Fibroblast of skin of right quadriceps (primary cell): ENCODE data around the gene AGRN.
"Not testable (repeated sequence)": the region's sequence is repeated elsewhere in the genome, so short reads cannot be mapped to it uniquely, and the experiment has no call there.

Experiments used
- DNase-seq: peaks from one replicate; pipeline ENCODE4 v3.0.0-alpha.2; 2013

The AGRN gene

DNA sequence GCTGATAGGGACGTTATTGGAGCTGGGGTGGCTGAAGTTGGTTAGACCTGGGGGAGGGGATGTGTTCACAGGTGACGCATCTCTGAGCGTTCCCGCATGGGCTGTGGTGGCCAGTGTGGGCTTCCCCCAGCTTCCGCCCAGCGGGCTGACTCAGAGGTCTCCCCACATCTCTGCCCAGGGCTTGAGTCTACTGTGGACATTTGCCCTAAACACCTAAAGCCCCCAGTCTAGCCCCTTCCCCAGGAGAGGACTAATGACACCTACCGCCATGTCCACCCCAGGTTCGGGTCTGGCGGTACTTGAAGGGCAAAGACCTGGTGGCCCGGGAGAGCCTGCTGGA, 2.0 kb downstream of the AGRN start:
- no peak for DNase-seq

GRCh38 chr1:1022302-1023009, 2.5 kb downstream of the AGRN start:
- no peak for DNase-seq

DNA sequence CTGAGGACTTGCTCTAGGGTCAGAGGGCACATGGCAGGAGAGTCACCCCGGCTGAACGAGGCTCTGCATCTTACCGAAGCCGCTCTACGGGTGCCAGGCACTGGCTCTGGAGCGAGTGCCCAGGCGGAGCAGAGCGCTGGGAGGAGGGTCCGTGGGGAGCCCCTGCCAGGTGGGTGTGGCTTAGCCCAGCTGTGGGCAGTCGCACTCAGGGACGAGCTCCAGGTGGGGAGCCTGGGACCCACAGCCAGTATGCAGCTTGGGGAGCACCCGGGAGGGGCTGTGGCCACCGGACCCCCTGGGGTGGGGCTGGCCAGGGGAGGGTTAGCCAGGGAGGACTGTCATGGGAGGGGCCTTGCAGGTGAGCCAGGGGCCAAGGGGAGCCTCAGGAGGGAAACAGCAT, 3.8 kb downstream of the AGRN start:
- DNase-seq: no peak

- no peak for DNase-seq
These were observed 4.3 kb downstream of the AGRN start for GRCh38 chr1:1024149-1024770.

GRCh38 chr1:1024771-1025699, 5.1 kb downstream of the AGRN start:
- DNase-seq: peak; percentile 56

DNA sequence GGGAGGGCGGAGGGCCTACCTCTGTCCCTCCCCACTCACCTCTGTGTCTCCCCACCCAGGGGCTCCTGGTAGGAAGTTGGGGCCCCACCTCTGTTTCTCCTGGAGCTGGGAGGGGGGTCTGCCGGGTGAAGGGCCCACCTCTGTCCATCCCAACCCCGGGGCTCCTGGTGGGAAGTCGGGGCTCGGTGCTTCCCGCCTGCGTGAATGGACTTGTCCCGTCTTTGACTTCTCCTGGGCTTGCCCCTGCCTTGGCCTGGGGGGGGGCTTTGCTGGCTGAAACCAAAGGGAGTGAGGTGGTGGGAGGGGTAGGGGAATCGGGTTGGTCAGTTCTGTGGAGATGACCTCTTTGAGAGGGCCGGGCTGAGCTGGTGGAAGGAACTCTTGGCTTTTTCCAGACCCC, 5.8 kb downstream of the AGRN start:
- no peak for DNase-seq

DNA sequence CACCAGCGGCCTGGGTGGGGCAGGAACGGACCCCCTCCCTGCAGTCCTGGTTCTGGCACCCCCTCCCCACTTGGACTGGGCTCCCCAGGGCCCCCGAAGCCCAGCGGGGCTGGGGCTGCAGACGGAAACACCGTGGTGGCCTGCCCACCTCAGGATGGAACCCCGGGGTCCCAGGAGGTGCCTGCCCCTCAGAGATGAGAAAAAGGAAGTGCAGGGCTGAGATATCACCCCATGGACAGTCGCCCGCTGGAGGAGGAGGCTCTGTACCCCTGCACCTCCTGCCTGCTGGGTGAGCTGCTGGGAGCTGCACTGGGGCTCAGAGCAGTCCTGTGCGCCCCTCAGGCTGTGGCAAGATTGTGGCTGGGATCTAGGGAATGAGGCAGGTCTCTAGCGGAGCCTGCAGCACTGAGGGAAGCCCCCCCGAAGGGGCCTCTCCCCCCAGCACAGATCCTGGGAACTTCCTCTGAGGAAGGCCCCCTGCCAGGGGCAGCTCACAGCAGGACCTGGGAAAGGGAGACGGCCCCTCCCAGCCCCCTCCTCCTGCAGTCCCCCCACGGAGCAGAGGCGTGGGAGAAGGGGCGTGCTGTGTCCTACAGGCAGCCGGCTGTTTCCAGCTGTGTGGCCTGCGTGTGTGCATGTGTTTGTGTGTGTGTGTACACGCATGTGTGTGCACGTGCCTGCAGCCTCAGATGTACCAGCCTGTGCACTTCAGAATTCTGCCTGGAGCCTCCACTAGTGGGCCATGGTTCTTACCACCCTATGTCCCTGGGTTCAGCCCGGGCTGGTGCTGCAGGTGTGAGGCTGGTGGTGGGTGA, 6.9 kb downstream of the AGRN start:
- no peak for DNase-seq

DNA sequence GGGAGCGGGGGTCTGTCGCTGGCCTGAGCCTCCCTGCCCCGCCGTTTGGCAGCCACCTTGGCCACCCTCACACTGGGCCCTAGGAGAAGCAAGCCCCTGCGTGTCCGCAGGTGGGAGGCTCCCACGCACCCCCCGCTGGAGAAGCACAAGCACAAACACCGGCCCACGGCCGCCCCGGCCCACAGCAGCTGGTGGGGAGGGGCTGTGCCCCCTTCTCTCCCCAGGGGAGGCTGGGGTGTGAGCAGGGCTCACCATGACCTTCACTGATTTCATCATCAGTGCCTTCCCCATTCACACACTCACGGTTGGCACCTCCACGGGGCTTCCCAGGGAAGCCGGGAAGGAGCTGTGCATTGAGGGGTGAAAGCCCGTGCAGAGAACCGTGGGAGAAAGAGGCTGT, 7.9 kb downstream of the AGRN start:
- no peak for DNase-seq

- not testable (repeated sequence) for DNase-seq
These were observed 11.1 kb downstream of the AGRN start for GRCh38 chr1:1030867-1031658.

GRCh38 chr1:1031659-1032235, 11.8 kb downstream of the AGRN start:
- DNase-seq: no peak

GRCh38 chr1:1032424-1032823, 12.5 kb downstream of the AGRN start:
- DNase-seq: no peak

DNA sequence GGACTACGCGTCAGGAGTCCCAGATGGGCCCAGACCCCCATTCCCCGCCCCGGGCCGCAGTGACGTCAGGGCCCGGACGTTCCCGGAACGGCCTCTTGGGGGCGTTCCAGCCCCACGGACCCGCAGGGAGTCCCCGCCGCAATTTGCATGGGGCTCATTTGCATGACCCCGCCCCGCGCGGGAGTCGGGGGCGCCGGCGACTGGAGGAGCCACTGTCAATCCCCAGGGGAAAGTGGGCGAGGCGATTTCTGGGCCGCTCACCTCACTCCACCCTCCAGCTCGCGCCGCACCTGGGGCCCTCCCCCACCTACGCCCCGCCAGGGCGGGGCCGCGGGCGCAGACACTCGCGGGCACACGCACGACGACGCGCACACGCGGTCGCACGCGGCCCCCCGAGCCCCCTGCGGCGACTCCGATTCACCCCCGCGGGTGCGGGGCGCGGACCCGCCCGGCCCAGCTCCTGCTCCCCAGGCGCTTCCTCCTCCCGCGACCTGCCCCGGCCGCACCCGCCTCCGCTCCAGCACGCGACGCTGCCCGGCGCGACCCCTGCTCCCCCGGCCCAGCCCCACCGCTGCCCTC, 13.2 kb downstream of the AGRN start:
- peak; percentile 77 for DNase-seq

- no peak for DNase-seq
These were observed 14.0 kb downstream of the AGRN start for GRCh38 chr1:1033731-1034438.

DNA sequence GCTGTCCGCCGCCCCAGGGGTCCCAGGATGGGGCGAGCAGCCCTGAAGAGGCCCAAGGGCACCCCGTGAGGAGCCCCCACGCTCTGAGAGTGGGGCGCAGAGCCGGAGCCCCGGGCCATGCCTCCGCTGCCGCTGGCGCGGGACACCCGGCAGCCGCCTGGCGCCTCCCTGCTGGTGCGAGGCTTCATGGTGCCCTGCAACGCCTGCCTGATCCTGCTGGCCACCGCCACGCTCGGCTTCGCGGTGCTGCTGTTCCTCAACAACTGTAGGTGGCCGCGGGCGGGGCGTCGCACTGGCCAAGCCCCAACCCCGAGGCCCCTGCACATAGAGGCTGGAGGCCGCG, 14.5 kb downstream of the AGRN start:
- DNase-seq: no peak

DNA sequence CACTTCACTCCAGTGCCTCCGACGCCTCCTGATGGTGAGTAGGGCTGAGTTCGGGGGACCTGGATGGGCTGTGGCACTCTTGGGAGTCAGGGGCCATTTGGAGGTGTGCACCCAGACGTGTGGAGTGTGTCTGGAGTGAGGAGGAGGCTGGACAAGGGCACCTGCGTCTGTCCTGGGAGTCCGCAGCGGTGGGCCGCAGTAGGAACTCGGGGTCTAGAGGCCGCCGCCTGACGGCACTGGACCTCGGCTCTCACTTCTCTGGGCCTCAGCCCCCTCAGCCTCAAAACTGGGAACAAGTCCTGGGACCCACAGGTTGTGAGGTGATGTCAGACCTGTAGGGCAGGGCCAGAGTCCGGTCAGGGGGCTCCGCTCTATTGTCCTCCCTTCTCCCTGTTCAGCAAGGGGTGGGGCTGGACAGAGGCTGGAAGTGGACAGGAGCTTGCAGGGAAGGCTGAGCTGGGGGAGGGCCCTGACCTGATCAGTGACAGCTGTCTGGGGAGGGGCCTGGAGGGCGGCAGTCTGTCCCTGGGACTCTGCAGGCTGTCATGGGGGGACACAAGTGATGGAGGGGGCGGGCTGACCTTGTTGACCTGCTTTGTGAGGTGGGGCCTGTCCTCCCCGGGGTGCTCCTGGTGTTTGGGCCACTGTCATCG, 15.5 kb downstream of the AGRN start:
- no peak for DNase-seq

- DNase-seq: no peak
These were observed 17.7 kb downstream of the AGRN start for GRCh38 chr1:1037366-1038327.

DNA sequence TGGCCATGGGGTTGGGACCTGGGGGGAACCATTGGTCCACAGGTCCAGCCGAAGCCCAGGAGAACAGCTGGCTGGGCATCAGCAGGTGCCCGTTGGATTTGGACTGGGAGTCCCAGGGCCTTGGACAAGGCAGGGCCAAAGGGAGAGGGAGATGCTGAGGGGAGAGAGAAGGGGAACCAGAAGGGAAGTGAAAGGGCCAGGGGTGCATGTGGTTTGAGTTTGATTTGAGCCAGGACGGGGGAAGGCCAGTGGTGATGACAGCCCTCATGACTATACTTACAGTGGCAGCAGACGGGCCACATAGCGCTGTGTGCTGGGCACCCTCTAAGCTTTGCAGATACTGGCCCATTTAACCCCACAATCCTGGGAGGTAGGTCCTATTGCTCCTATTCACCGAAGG, 18.8 kb downstream of the AGRN start:
- no peak for DNase-seq

DNA sequence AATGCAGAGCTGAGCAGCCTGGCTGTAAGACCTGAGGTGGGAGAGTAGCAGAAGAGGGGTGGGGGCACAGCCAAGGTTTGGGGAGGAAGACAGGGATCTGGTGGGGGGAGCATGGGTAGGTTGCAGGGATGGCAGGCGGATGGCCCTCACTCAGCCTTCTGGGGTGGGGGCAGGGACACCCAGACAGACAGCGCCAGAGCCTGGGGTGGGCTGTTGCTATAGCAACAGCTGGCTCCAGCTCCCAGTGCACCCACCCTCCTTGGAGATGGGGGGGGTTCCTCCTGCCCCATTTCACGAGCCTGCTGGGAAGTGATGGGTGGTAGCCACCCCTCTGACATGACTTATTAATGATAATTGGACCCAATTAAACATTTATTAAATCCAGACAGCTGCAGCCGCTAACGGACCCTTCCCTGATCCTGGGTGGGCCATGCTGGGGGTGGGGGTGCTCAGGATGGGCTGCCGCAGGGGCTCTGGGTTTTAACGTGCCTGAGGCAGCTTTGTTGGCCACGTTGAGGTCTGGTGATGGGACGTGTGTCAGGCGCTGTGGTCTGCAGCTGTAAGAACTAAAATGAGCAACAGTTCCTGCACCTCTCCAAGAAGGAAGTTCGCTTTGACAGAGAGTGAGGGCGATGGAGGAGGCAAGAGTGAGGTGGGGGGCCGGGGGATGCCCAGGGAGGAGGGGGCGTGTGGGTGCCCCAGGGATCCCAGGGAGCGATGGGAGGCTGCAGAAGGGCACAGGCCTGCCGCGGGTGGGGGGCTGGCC, 19.4 kb downstream of the AGRN start:
- DNase-seq: no peak
